ENCODE results near the gene OR7G3.

GRCh38 chr19:9132422-9132821, 5.7 kb upstream of the OR7G3 start:
- TF ChIP-seq CTCF (IDR thresholded peaks at IDR 0.05; ENCODE audit: low read depth, low read length), result no peak
- no peak for TF ChIP-seq POLR2A (IDR thresholded peaks at IDR 0.05; ENCODE audit: extremely low read depth, insufficient read length)
- no peak for TF ChIP-seq MYC (IDR thresholded peaks at IDR 0.05; ENCODE audit: low read depth, low read length)
- no peak for TF ChIP-seq MAX (IDR thresholded peaks at IDR 0.05; ENCODE audit: low read depth, low read length)

Data from NB4 (cell line).